CD4-positive, alpha-beta memory T cell (primary cell): ENCODE data around the gene ZMPSTE24. TPM values are rescaled to one million over a fixed set of nuclear protein-coding genes. Genes with fewer than 3 reads are reported as not detected.

Source experiments
- CTCF ChIA-PET: fragments of 350-600 bp; sonication (Branson Sonifier 250); formaldehyde crosslinking; loops from one replicate; lab custom pipeline; 2021; ENCODE audit warnings: inconsistent platforms; ENCODE audit not compliant: partially characterized antibody; lab: Charles Lee
- POLR2A ChIA-PET: fragments of 350-600 bp; sonication (Branson Sonifier 250); formaldehyde crosslinking; loops from one replicate; lab custom pipeline; 2021; ENCODE audit not compliant: partially characterized antibody; lab: Charles Lee
- DNase-seq, 5 donors: peaks; one replicate each; pipeline versions ENCODE4 v3.0.0 to v3.0.0-alpha.2; 2020 to 2022; ENCODE audit warnings: mixed read lengths in 1 of 5
- H3K27ac ChIP-seq: one replicate; pipeline ENCODE4 v1.7.0; 2013; ENCODE audit warnings: low read depth, low read length
- H3K27me3 ChIP-seq: 2 replicates; pipeline ENCODE4 v1.7.0; 2013; ENCODE audit warnings: mild to moderate bottlenecking, low read length, moderate library complexity; ENCODE audit not compliant: insufficient read depth
- H3K36me3 ChIP-seq: 2 replicates; pipeline ENCODE4 v1.7.0; 2013; ENCODE audit warnings: mild to moderate bottlenecking, low read length, moderate library complexity; ENCODE audit not compliant: insufficient read depth
- H3K4me1 ChIP-seq: 2 replicates; pipeline ENCODE4 v1.7.0; 2013; ENCODE audit warnings: mild to moderate bottlenecking, low read length, moderate library complexity; ENCODE audit not compliant: insufficient read depth
- H3K4me3 ChIP-seq, 2 donors: one replicate each; pipeline ENCODE4 v1.7.0; 2013; ENCODE audit warnings: low read length in 2 of 2, mild to moderate bottlenecking in 1 of 2
- H3K9me3 ChIP-seq, 2 donors: one replicate each; pipeline ENCODE4 v1.7.0; 2013; ENCODE audit warnings: low read length in 2 of 2, control low read depth in 1 of 2; ENCODE audit not compliant: control insufficient read depth in 1 of 2
- H3K27ac Mint-ChIP-seq, 7 donors: one replicate each; pipeline ENCODE4 v1.8.0; 2020 to 2021; ENCODE audit warnings: mixed read lengths in 7 of 7, mild to moderate bottlenecking in 6 of 7, inconsistent platforms in 3 of 7, moderate library complexity in 3 of 7
- H3K27me3 Mint-ChIP-seq, 2 donors: one replicate each; pipeline ENCODE4 v1.8.0; 2020 to 2021; ENCODE audit warnings: mixed read lengths in 2 of 2
- H3K36me3 Mint-ChIP-seq, 2 donors: one replicate each; pipeline ENCODE4 v1.8.0; 2020 to 2021; ENCODE audit warnings: mixed read lengths in 2 of 2, inconsistent platforms in 1 of 2, mild to moderate bottlenecking in 1 of 2
- H3K4me1 Mint-ChIP-seq, 4 donors: one replicate each; pipeline ENCODE4 v1.8.0; 2020 to 2021; ENCODE audit warnings: mixed read lengths in 4 of 4, mild to moderate bottlenecking in 1 of 4
- H3K4me3 Mint-ChIP-seq, 8 donors: one replicate each; pipeline ENCODE4 v1.8.0; 2020 to 2021; ENCODE audit warnings: mixed read lengths in 8 of 8, mild to moderate bottlenecking in 7 of 8, moderate library complexity in 6 of 8, inconsistent platforms in 3 of 8
- H3K9me3 Mint-ChIP-seq, 8 donors: one replicate each; pipeline ENCODE4 v1.8.0; 2020 to 2021; ENCODE audit warnings: mixed read lengths in 8 of 8, mild to moderate bottlenecking in 5 of 8, inconsistent platforms in 3 of 8, moderate library complexity in 1 of 8
- intact Hi-C: fragments of 100-400 bp; cut with micrococcal nuclease; formaldehyde crosslinking; loops from one replicate; pipeline ENCODE4 v1.15.1; 2023
- polyA plus RNA-seq, 2 donors: library from polyadenylated mRNA; unstranded; fragments of 300-500 nt; fragmentation: Illumina TruSeq; gene quantifications; one replicate each; pipeline ENCODE4 v1.2.3, GENCODE V29; 2021
- total RNA-seq, 2 experiments: library from RNA; stranded (reverse); gene quantifications; one replicate each; pipeline ENCODE4 v1.2.3, GENCODE V29; 2021

ZMPSTE24 gene
- total and polyA plus RNA-seq, 4 experiments from 2014 or later: 19.7 to 44.1 (median 24.0) TPM

DNA sequence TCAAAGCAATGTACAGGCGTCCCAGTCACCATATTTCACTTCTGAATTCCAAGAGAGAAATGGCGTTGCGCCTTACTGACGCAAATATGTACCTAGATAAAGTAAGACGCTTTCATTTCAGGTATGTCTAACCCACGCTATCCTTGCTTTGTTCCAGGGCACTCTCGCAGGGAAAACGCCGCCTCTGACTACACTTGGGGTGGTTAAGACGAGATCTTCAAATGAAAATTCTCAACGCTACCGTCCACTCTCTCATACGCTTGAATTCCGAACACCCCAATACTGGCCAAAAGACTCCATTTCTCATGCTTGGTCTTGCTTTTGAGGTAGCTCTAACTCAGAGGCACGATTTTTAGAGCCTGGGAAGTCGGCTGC, 736 bp upstream of the ZMPSTE24 start:
- Mint-ChIP-seq H3K4me1 (peaks cover 21 to 54% (median 33%) of the 10 kb centered on the region in 4 donors), H3K27me3 (no peaks in the 10 kb centered on the region), H3K36me3 (peaks cover 21 to 35% of the 10 kb centered on the region in 2 donors), H3K9me3 (no peaks in the 10 kb centered on the region), H3K4me3 (peak overlapping the region; percentile 92 to 99 (median 96)), H3K27ac (peak overlapping the region; percentile 98 to 100 (median 99))
- Histone ChIP-seq H3K27me3 (no peaks in the 10 kb centered on the region), H3K27ac (peak overlapping the region; percentile 98), H3K4me3 (peak overlapping the region; percentile 81 to 84), H3K36me3 (peaks cover 18% of the 10 kb centered on the region), H3K4me1 (peaks cover 33% of the 10 kb centered on the region), H3K9me3 (no peaks in the 10 kb centered on the region)
- POLR2A ChIA-PET: interaction anchor here (0.7 to 3.3 kb wide), 20 partner anchors 9 to 518 kb away, joined by 3 to 45 read pairs (median 4); partner anchors contain the start of genes NFYC, PPIE, PPT1 and RLF
- CTCF ChIA-PET: interaction anchor here (0.7 to 3.5 kb wide), 6 partner anchors 15 to 104 kb away, joined by 3 to 16 read pairs (median 3); no protein-coding TSS in a partner anchor
- no peak for DNase-seq
- intact Hi-C loops: no loop called here

DNA sequence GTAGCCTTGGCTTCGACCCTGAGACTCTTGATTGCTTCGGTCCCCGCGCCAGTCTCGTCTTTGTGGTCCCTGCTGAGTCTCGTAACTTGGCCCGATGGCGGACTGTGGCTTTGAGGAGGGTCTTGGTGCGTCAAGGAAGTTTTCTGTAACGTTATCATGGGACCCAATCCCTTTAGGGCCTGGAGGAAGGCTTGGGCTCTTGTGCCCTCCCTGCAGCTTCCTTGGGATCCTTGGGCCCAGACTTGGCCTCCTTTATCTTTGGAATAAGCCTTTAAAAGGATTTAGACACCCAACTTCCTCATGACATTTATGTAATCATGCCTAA, 371 bp downstream of the ZMPSTE24 start:
- Mint-ChIP-seq H3K36me3 (peaks cover 30 to 44% of the 10 kb centered on the region in 2 donors), H3K27ac (peak overlapping the region; percentile 98 to 100 (median 99)), H3K27me3 (no peaks in the 10 kb centered on the region), H3K4me3 (peak overlapping the region; percentile 92 to 99 (median 96)), H3K4me1 (peaks cover 28 to 64% (median 41%) of the 10 kb centered on the region in 4 donors), H3K9me3 (no peaks in the 10 kb centered on the region)
- intact Hi-C loops: loop anchor here (1.0 to 2.0 kb wide), 5 partner anchors 17 to 218 kb away; partner anchors contain the start of genes CAP1 and RLF
- CTCF ChIA-PET: interaction anchor here (1.8 to 3.5 kb wide), 2 partner anchors 80 to 105 kb away, joined by 6 to 16 read pairs; no protein-coding TSS in a partner anchor
- H3K27ac ChIP-seq: peak overlapping the region; percentile 98
- H3K4me3 ChIP-seq: peak overlapping the region; percentile 86 to 99
- H3K9me3 ChIP-seq: no peaks in the 10 kb centered on the region
- no peaks in the 10 kb centered on the region for H3K27me3 ChIP-seq
- peaks cover 28% of the 10 kb centered on the region for H3K36me3 ChIP-seq
- H3K4me1 ChIP-seq: peaks cover 43% of the 10 kb centered on the region
- DNase-seq: no peak
- POLR2A ChIA-PET: interaction anchor here (1.0 to 3.3 kb wide), 14 partner anchors 17 to 433 kb away, joined by 3 to 45 read pairs (median 4); partner anchors contain the start of genes CAP1, NFYC, RLF and SMAP2

- H3K4me3 ChIP-seq: no peak overlapping the region
- ChIA-PET POLR2A (no interaction called here), CTCF (no interaction called here)
- intact Hi-C loops: no loop called here
- Mint-ChIP-seq H3K9me3 (no peaks in the 10 kb centered on the region), H3K27ac (no peak overlapping the region), H3K27me3 (no peaks in the 10 kb centered on the region), H3K4me1 (peaks cover 13 to 44% (median 26%) of the 10 kb centered on the region in 4 donors), H3K4me3 (no peak overlapping the region), H3K36me3 (peaks cover 37 to 63% of the 10 kb centered on the region in 2 donors)
- no peak overlapping the region for H3K27ac ChIP-seq
- DNase-seq: no peak
- peaks cover 47% of the 10 kb centered on the region for H3K36me3 ChIP-seq
- peaks cover 17% of the 10 kb centered on the region for H3K4me1 ChIP-seq
- H3K9me3 ChIP-seq: no peaks in the 10 kb centered on the region
- H3K27me3 ChIP-seq: no peaks in the 10 kb centered on the region
Observed at GRCh38 chr1:40264354-40264781, 6.3 kb downstream of the ZMPSTE24 start.

DNA sequence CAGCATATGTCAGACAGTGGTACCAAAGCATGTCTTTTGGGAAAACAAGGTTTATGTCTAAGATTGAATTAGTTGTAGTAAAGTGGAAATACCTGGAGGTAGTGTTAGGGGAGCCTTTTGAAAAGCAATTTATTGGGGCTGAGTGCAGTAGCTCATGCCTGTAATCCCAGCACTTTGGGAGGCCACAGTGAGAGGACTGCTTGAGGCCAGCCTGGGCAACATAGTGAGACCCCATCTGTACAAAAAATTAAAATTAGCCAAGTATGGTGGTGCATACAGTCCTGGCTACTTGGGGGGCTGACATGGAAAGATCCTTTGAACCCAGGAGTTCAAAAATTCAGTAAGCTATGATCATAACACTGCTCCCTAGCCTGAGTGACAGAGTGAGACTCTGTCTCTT, 7.3 kb downstream of the ZMPSTE24 start:
- no peak for DNase-seq
- H3K9me3 ChIP-seq: no peaks in the 10 kb centered on the region
- H3K9me3 Mint-ChIP-seq: no peaks in the 10 kb centered on the region
- H3K36me3 ChIP-seq: peaks cover 54% of the 10 kb centered on the region
- no peak overlapping the region for H3K27ac ChIP-seq
- H3K27ac Mint-ChIP-seq: peak overlapping the region in 1 of 7 donors; percentile 7
- ChIA-PET POLR2A (no interaction called here), CTCF (interaction anchor here (2.1 kb wide), 1 partner anchor 50 kb away, joined by 5 read pairs; no protein-coding TSS in a partner anchor)
- peaks cover 13% of the 10 kb centered on the region for H3K4me1 ChIP-seq
- H3K4me1 Mint-ChIP-seq: peaks cover 9 to 35% (median 19%) of the 10 kb centered on the region in 4 donors
- H3K27me3 Mint-ChIP-seq: no peaks in the 10 kb centered on the region
- H3K36me3 Mint-ChIP-seq: peaks cover 41 to 65% of the 10 kb centered on the region in 2 donors
- H3K4me3 ChIP-seq: no peak overlapping the region
- H3K4me3 Mint-ChIP-seq: no peak overlapping the region
- intact Hi-C loops: no loop called here
- no peaks in the 10 kb centered on the region for H3K27me3 ChIP-seq

- no peak overlapping the region for H3K4me3 ChIP-seq
- Mint-ChIP-seq H3K4me1 (peaks cover 7 to 28% (median 16%) of the 10 kb centered on the region in 4 donors), H3K9me3 (no peaks in the 10 kb centered on the region), H3K36me3 (peaks cover 40 to 64% of the 10 kb centered on the region in 2 donors), H3K27ac (peak overlapping the region in 1 of 7 donors; percentile 31), H3K27me3 (no peaks in the 10 kb centered on the region), H3K4me3 (no peak overlapping the region)
- H3K27ac ChIP-seq: no peak overlapping the region
- H3K27me3 ChIP-seq: no peaks in the 10 kb centered on the region
- intact Hi-C loops: no loop called here
- ChIA-PET POLR2A (interaction anchor here (1.6 kb wide), 1 partner anchor 9 kb away, joined by 4 read pairs; no protein-coding TSS in a partner anchor), CTCF (interaction anchor here (0.6 to 2.5 kb wide), 3 partner anchors 49 to 116 kb away, joined by 4 to 8 read pairs (median 5); no protein-coding TSS in a partner anchor)
- DNase-seq: no peak
- H3K4me1 ChIP-seq: peaks cover 13% of the 10 kb centered on the region
- no peaks in the 10 kb centered on the region for H3K9me3 ChIP-seq
- peaks cover 54% of the 10 kb centered on the region for H3K36me3 ChIP-seq
Observed at GRCh38 chr1:40265919-40266318, 7.9 kb downstream of the ZMPSTE24 start.

- H3K27ac ChIP-seq: no peak overlapping the region
- Mint-ChIP-seq H3K4me1 (peaks cover 6 to 27% (median 13%) of the 10 kb centered on the region in 4 donors), H3K27ac (no peak overlapping the region), H3K36me3 (peaks cover 30 to 61% of the 10 kb centered on the region in 2 donors), H3K4me3 (no peak overlapping the region), H3K27me3 (no peaks in the 10 kb centered on the region), H3K9me3 (no peaks in the 10 kb centered on the region)
- CTCF ChIA-PET: interaction anchor here (0.6 to 2.5 kb wide), 4 partner anchors 9 to 72 kb away, joined by 3 to 8 read pairs (median 4); no protein-coding TSS in a partner anchor
- DNase-seq: no peak
- POLR2A ChIA-PET: interaction anchor here (1.6 kb wide), 1 partner anchor 10 kb away, joined by 4 read pairs; no protein-coding TSS in a partner anchor
- intact Hi-C loops: no loop called here
- H3K4me1 ChIP-seq: peaks cover 13% of the 10 kb centered on the region
- no peaks in the 10 kb centered on the region for H3K27me3 ChIP-seq
- H3K36me3 ChIP-seq: peaks cover 46% of the 10 kb centered on the region
- H3K4me3 ChIP-seq: no peak overlapping the region
- no peaks in the 10 kb centered on the region for H3K9me3 ChIP-seq
Observed at GRCh38 chr1:40266786-40267535, 8.9 kb downstream of the ZMPSTE24 start.

GRCh38 chr1:40267767-40268187, 9.7 kb downstream of the ZMPSTE24 start:
- H3K4me3 Mint-ChIP-seq: no peak overlapping the region
- H3K9me3 Mint-ChIP-seq: no peaks in the 10 kb centered on the region
- H3K27me3 Mint-ChIP-seq: no peaks in the 10 kb centered on the region
- Histone ChIP-seq H3K36me3 (peaks cover 49% of the 10 kb centered on the region), H3K4me1 (peaks cover 10% of the 10 kb centered on the region), H3K9me3 (no peaks in the 10 kb centered on the region), H3K27ac (no peak overlapping the region), H3K4me3 (no peak overlapping the region), H3K27me3 (no peaks in the 10 kb centered on the region)
- no peak for DNase-seq
- intact Hi-C loops: no loop called here
- POLR2A ChIA-PET: no interaction called here
- peaks cover 5 to 23% (median 9%) of the 10 kb centered on the region in 4 donors for H3K4me1 Mint-ChIP-seq
- peaks cover 31 to 62% of the 10 kb centered on the region in 2 donors for H3K36me3 Mint-ChIP-seq
- peak overlapping the region in 1 of 7 donors; percentile 15 for H3K27ac Mint-ChIP-seq
- CTCF ChIA-PET: interaction anchor here (0.9 to 2.5 kb wide), 2 partner anchors 25 to 71 kb away, joined by 4 to 8 read pairs; no protein-coding TSS in a partner anchor
